ENCODE measurements around the gene ABHD17B. TPM values are rescaled to one million over a fixed set of nuclear protein-coding genes. Genes with fewer than 3 reads are reported as not detected.
"Not testable (repeated sequence)": the region's sequence is repeated elsewhere in the genome, so short reads cannot be mapped to it uniquely, and the experiment has no call there.

The ABHD17B gene
- 10 to 100 TPM; 20.6 to 33.6 TPM for total RNA-seq

- H3K36me3 ChIP-seq, result no peaks in the 10 kb centered on the region
- peak within 1 kb of the TSS; percentile 77 for H3K4me3 ChIP-seq
- no peaks in the 10 kb centered on the region for H3K27me3 ChIP-seq
- peak within 1 kb of the TSS; percentile 93 for H3K27ac ChIP-seq
- intact Hi-C loops (cut with DNase I), result no loop called here
- H3K9ac ChIP-seq (ENCODE audit: low read depth in 2 of 2, low read length in 2 of 2), result peak within 1 kb of the TSS; percentile 96 to 97
- no peak for TF ChIP-seq CTCF (IDR thresholded peaks at IDR 0.05)
- DNase-seq, result peak; percentile 100
- H3K9me3 ChIP-seq, result no peaks in the 10 kb centered on the region
- H3K4me1 ChIP-seq, result no peaks in the 10 kb centered on the region
Observed at GRCh38 chr9:71911061-71911907, at the start of gene ABHD17B, which contains the start of gene C9orf85. ABHD17B (minus strand) TSS chr9:71911193; CDS start chr9:71875080, 36,113 bp downstream. C9orf85 (plus strand) TSS chr9:71911639; CDS start chr9:71911735, 96 bp downstream.

DNA sequence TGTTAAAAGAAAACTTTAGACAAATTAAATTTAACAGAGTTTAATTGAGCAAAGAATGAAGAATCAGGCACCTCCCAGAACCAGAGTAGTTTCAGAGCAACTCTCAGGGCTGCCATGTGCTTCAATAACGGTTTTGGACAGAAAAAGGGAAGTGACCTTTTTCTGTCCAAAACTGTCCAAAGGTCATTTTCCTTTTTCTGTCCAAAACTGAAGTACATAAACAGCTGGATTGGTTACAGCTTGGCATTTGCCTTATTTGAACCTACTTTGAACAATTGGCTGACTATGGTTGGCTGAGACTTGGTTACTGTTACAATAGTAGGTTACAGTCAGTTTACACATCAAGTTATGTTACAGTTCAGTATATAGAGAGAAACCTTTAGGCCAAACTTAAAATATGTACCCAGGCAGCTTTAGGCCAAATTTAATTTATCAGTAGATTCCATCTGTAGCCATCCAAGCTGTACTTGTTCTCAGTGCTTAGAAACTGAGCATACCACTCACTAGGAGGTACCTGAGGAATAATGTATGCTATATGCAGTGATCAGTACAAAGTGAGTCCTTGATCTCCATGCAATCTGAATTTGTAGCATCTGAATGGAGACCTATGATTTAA is 44.4 kb upstream of the ABHD17B start:
- H3K9ac ChIP-seq (ENCODE audit: low read depth in 2 of 2, low read length in 2 of 2), result no peak overlapping the region
- no peak for TF ChIP-seq CTCF (IDR thresholded peaks at IDR 0.05)
- no peaks in the 10 kb centered on the region for H3K36me3 ChIP-seq
- H3K4me1 ChIP-seq, result no peaks in the 10 kb centered on the region
- H3K9me3 ChIP-seq, result no peaks in the 10 kb centered on the region
- no peaks in the 10 kb centered on the region for H3K27me3 ChIP-seq
- intact Hi-C loops (cut with DNase I), result no loop called here
- H3K27ac ChIP-seq, result no peak overlapping the region
- H3K4me3 ChIP-seq, result no peak overlapping the region
- DNase-seq, result no peak

- H3K27ac ChIP-seq; H3K9ac ChIP-seq (ENCODE audit: low read depth in 2 of 2, low read length in 2 of 2); intact Hi-C loops (cut with DNase I); H3K27me3 ChIP-seq; H3K4me3 ChIP-seq; H3K9me3 ChIP-seq; H3K4me1 ChIP-seq; H3K36me3 ChIP-seq; DNase-seq: not testable (repeated sequence)
Observed at GRCh38 chr9:71954652-71955051, 43.7 kb upstream of the ABHD17B start.

- Histone ChIP-seq H3K9ac (ENCODE audit: low read depth in 2 of 2, low read length in 2 of 2) (no peak overlapping the region), H3K4me3 (no peak overlapping the region), H3K4me1 (no peaks in the 10 kb centered on the region), H3K36me3 (no peaks in the 10 kb centered on the region), H3K27ac (no peak overlapping the region), H3K9me3 (no peaks in the 10 kb centered on the region), H3K27me3 (no peaks in the 10 kb centered on the region)
- intact Hi-C loops (cut with DNase I), result no loop called here
- no peak for DNase-seq
- TF ChIP-seq CTCF (IDR thresholded peaks at IDR 0.05), result no peak
Observed at GRCh38 chr9:71944754-71945375, 33.9 kb upstream of the ABHD17B start.

GRCh38 chr9:71941998-71942567 is 31.1 kb upstream of the ABHD17B start:
- Histone ChIP-seq H3K4me1 (no peaks in the 10 kb centered on the region), H3K36me3 (no peaks in the 10 kb centered on the region), H3K9me3 (no peaks in the 10 kb centered on the region), H3K27ac (no peak overlapping the region), H3K27me3 (no peaks in the 10 kb centered on the region), H3K4me3 (no peak overlapping the region), H3K9ac (ENCODE audit: low read depth in 2 of 2, low read length in 2 of 2) (no peak overlapping the region)
- no peak for DNase-seq
- intact Hi-C loops (cut with DNase I), result no loop called here
- TF ChIP-seq CTCF (IDR thresholded peaks at IDR 0.05), result no peak
